GM12865 (cell line): ENCODE measurements around the gene ABI3BP.

Experiments used
- DNase-seq: peaks from one replicate; pipeline ENCODE4 v3.0.0; 2010; ENCODE audit warnings: low read depth
- H3K4me3 ChIP-seq: 2 replicates; pipeline ENCODE4 v1.5.1; 2011; ENCODE audit warnings: mild to moderate bottlenecking, low read depth, low read length, control low read depth
- TF ChIP-seq, protein P1 (sequence below): IDR thresholded peaks from 2 replicates; pipeline ENCODE4 v1.5.1; 2011; ENCODE audit warnings: low read length, control low read depth, low read depth, inconsistent platforms; ENCODE audit not compliant: insufficient read depth; ENCODE audit errors: missing control alignments

ABI3BP gene

DNA sequence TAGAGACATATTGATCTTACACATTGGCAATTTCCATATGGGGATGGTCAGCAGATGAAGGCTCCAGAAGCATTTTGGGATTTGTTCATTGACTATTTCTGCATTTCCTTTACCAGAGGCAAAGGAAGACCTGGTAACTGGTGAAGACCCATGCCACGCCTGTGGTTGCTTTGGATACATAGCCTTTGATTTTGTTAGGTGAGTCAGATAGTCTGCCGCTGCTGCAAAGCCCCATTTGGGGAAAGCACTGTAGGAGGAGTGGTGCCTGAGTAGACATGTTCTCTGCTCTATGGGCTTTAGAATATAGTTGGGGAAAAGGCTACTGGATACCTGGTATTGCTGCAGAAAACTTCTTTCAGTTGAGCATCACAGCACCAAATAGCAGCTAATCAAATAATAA lies 227.2 kb downstream of the ABI3BP start:
- TF ChIP-seq, protein P1, sequence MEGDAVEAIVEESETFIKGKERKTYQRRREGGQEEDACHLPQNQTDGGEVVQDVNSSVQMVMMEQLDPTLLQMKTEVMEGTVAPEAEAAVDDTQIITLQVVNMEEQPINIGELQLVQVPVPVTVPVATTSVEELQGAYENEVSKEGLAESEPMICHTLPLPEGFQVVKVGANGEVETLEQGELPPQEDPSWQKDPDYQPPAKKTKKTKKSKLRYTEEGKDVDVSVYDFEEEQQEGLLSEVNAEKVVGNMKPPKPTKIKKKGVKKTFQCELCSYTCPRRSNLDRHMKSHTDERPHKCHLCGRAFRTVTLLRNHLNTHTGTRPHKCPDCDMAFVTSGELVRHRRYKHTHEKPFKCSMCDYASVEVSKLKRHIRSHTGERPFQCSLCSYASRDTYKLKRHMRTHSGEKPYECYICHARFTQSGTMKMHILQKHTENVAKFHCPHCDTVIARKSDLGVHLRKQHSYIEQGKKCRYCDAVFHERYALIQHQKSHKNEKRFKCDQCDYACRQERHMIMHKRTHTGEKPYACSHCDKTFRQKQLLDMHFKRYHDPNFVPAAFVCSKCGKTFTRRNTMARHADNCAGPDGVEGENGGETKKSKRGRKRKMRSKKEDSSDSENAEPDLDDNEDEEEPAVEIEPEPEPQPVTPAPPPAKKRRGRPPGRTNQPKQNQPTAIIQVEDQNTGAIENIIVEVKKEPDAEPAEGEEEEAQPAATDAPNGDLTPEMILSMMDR: no peak
- H3K4me3 ChIP-seq: no peak overlapping the region
- DNase-seq: no peak

DNA sequence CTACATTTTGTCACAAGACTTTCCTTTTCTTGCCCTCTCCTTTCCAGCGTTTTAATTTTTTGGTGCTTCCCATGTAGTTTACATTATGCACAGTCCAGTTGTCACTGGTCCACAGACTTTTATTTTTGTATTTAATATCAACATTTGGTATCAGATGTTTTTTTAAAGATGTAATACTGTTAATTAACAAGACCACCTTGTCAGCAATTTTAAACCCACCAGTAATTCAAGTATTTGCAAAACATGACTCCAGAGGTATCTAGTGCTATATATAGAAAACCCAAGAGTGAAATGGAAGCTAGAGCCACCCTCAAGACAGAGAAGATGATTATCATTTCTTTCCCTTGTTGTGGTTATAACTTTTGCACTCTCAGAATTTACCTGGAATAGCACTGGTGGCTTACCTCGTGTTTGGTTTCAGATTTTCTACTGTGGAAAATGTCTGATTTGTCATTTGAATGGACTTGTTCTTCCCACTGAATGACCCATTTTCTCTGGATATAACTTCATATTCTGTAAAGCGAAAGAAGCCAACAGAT lies 227.7 kb downstream of the ABI3BP start:
- no peak overlapping the region for H3K4me3 ChIP-seq
- TF ChIP-seq, protein P1: no peak
- no peak for DNase-seq

DNA sequence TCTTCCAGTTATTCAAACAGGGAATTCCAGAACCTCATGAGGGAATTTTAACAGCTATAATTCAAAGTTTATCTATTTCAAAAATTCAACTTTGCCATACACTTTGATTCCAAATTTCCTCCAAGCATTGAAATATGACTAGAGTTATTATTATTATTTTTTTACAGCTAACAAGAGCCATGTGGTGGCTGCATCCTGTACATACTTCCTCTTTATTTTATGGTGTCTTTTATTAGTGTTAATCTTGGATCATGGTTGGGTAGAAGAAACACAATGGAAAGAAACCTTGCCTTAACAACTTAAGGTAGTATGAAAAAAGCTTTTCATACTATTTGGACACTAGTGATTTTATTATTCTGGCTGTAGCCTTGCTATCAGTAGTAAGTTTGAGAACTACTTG lies 231.3 kb downstream of the ABI3BP start:
- H3K4me3 ChIP-seq: no peak overlapping the region
- TF ChIP-seq, protein P1: no peak
- DNase-seq: no peak

DNA sequence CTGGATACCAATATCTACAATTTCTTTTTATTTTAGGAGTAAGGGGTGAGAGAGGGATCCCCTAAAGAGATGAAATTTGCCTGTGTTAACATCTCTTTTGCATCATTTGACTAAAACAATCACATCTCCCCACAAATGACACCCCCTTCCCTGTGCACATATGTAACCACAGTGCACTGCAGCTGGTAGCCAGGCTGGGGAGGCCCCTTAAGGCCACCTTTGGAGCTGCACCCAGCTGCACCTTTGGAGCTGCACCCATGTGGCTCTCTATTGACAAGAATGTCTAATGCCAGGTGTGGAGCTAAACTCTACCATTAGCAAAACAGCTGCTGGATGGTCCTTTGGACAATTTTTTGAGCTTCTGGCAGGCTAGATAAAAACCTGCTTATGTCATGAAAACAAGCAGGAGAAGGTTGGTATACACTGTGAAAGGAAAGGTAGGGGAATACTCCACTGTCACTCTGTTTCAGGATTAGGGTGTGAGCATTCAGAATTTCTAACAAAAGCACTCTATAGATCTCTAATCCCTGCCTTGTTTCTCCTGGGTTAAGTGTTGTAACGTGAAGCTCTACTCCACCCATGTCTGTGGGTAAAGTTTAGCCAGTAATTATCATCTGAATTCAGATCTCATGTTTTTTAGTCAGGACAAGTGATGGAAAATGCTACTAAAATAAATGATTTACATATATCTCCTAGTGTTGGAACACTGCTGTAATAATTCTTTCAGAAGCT lies 231.8 kb downstream of the ABI3BP start:
- TF ChIP-seq, protein P1: peak; percentile 43
- H3K4me3 ChIP-seq: no peak overlapping the region
- peak; percentile 49 for DNase-seq

DNA sequence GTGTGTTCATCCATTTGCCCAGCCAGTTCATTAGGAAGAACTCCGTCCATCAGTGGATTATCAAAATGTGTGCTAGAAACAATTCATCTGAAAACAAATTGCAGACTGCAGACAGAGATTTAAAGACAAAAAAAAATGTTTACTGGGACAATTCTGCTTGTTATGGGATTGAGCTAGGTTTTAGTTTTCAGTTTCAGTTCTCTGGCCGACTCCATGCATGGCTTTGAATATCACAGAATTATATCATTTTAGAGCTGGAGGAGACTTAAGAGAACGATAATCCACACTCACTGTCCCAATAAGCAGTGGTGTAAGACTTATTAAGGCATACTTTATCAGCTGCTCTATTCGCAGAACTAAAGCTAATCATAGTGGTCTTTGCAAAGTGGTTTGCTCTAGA lies 232.8 kb downstream of the ABI3BP start:
- DNase-seq: no peak
- TF ChIP-seq, protein P1: no peak
- no peak overlapping the region for H3K4me3 ChIP-seq

DNA sequence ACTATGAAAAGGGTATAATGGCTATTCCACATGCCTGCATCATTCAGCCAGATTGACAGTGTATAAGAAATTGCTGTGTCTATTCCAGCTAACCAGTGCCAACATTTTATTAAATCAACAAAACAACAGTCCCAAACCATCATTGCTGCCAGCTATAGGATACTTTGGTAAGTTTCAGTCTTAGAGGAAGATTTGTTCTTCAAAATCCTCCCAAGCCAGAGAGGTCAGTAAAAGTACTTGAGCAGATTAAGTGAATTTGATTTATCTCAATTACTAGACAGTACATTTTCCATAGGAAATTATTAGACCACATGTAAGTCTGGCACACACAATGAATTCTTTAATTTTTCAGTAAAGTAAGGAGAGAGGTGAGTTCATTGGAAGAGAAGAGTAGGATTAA lies 233.3 kb downstream of the ABI3BP start:
- H3K4me3 ChIP-seq: no peak overlapping the region
- DNase-seq: no peak
- TF ChIP-seq, protein P1: no peak

DNA sequence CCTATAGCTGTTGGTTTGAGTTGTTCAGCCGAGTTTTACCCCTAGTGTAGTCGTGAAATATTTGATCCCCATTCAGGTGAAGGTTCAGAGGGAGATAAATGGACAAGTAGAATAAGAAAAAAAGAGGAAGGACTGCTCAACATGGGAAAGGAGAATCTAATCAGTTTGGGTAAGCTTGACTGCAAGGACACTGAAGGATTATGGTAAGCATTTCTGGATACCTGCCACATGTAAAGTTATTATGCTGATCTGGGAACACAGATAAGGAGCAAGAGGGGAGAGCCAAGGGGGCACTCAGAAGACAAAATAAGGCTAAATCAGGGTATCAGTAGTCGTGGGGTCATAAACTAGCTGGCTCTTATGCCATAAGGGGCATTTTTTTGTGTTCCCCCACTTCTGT lies 234.1 kb downstream of the ABI3BP start:
- no peak for DNase-seq
- TF ChIP-seq, protein P1: no peak
- no peak overlapping the region for H3K4me3 ChIP-seq
